ENCODE data around the gene APBA1.

Gene APBA1

GRCh38 chr9:69483886-69484422 lies 188.2 kb downstream of the APBA1 start:
- no peak for TF ChIP-seq CTCF (IDR thresholded peaks at IDR 0.05; ENCODE audit: low read depth, low read length)
- no peak for DNase-seq (ENCODE audit: extremely low read depth, low read depth)

DNA sequence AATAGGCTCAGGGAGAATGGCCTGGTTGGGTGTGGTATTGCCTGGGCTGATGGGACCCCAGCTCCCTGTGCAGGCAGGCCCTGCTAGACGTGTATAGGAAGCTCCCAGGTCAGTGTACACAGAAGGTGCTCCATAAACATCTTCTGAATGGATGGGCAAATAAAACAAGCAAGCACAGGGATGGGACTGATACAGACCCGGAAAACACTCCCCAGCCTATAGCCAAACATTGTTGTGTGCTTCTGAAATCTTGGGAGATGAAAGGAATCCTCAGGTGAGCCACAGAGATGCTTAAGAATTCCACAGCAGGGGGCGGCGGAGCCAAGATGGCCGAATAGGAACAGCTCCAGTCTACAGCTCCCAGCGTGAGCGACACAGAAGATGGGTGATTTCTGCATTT lies 195.4 kb downstream of the APBA1 start:
- TF ChIP-seq CTCF (IDR thresholded peaks at IDR 0.05; ENCODE audit: low read depth, low read length), result no peak
- DNase-seq (ENCODE audit: extremely low read depth, low read depth), result no peak

DNA sequence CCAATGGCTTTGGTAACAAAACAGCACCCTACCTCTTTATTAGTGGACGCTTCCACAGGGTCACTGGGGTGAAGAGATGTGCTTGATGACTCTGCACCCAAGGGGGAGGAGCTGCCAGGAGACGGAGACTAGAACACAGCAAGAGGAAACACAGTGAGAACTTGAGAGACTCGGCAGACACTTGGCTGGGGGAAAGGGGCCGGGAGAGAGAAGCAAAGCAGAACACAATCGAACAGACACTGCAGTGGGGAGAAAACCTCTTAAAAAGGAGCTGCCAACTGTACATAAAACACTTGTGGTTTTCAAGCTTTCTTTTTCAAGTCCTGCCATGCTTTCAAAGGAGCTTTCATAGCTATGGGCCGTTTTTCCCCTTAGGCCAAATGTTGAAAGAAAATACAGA lies 196.2 kb downstream of the APBA1 start:
- DNase-seq (ENCODE audit: extremely low read depth, low read depth), result no peak
- TF ChIP-seq CTCF (IDR thresholded peaks at IDR 0.05; ENCODE audit: low read depth, low read length), result no peak

- no peak for TF ChIP-seq CTCF (IDR thresholded peaks at IDR 0.05; ENCODE audit: low read depth, low read length)
- no peak for DNase-seq (ENCODE audit: extremely low read depth, low read depth)
Measured at GRCh38 chr9:69474821-69475220, 197.3 kb downstream of the APBA1 start.

GRCh38 chr9:69472101-69472620 lies 200.0 kb downstream of the APBA1 start:
- DNase-seq (ENCODE audit: extremely low read depth, low read depth), result no peak
- TF ChIP-seq CTCF (IDR thresholded peaks at IDR 0.05; ENCODE audit: low read depth, low read length), result no peak

GRCh38 chr9:69471433-69471832 lies 200.7 kb downstream of the APBA1 start:
- no peak for DNase-seq (ENCODE audit: extremely low read depth, low read depth)
- TF ChIP-seq CTCF (IDR thresholded peaks at IDR 0.05; ENCODE audit: low read depth, low read length), result no peak

DNA sequence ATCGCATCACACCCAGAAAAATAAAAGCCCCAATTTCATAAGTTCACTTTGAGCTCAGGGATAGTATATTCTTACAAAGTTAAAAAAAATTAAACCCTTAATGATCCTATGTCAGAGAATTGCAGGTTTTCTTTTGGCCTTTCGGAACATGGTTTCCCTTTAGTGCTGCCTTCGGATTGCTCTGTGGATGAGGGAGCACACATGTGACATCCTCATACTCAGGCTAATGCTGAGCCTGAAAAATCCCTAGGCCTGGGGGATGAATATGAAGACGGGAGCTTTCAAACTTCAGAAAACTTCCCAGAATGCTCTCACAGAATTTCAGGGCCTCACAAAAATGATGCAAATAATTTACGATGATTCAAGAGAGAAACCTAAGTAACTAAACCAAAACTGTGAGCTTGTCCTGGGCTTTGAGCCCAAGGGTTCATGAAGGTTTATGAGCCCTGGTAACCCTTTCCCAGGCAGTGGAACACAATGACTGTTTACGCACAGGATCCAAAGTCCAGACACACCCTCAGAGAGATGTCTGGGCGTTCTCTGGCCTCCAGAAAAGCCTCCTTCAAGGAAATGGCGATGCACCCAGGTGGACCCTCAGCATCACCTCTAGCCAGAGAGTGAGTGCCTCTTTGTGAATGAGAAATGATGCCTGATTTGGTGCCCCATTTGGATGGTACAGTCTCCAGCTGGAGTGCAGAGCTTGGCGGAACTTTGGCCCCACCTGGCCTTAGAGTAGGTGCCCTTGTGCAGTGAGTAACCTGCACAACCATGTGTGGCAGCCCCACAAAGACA lies 201.8 kb downstream of the APBA1 start:
- no peak for DNase-seq (ENCODE audit: extremely low read depth, low read depth)

More for the DNA sequence above, 201.8 kb downstream of the APBA1 start:
- TF ChIP-seq CTCF (IDR thresholded peaks at IDR 0.05; ENCODE audit: low read depth, low read length), result no peak

Data from AG09319 (cell line).